CD4-positive, alpha-beta memory T cell (primary cell): Measurements from ENCODE around the gene GOT1. TPM values are rescaled to one million over a fixed set of nuclear protein-coding genes. Genes with fewer than 3 reads are reported as not detected.
A peak's percentile ranks its signal among the peaks of the same experiment; 100 is the strongest.

Experiments
- CTCF ChIA-PET: fragments of 350-600 bp; sonication (Branson Sonifier 250); formaldehyde crosslinking; loops from one replicate; lab custom pipeline; 2021; ENCODE audit warnings: inconsistent platforms; ENCODE audit not compliant: partially characterized antibody; lab: Charles Lee
- POLR2A ChIA-PET: fragments of 350-600 bp; sonication (Branson Sonifier 250); formaldehyde crosslinking; loops from one replicate; lab custom pipeline; 2021; ENCODE audit not compliant: partially characterized antibody; lab: Charles Lee
- DNase-seq, 5 donors: peaks; one replicate each; pipeline versions ENCODE4 v3.0.0 to v3.0.0-alpha.2; 2020 to 2022; ENCODE audit warnings: mixed read lengths in 1 of 5
- H3K27ac ChIP-seq: one replicate; pipeline ENCODE4 v1.7.0; 2013; ENCODE audit warnings: low read depth, low read length
- H3K27me3 ChIP-seq: 2 replicates; pipeline ENCODE4 v1.7.0; 2013; ENCODE audit warnings: mild to moderate bottlenecking, low read length, moderate library complexity; ENCODE audit not compliant: insufficient read depth
- H3K36me3 ChIP-seq: 2 replicates; pipeline ENCODE4 v1.7.0; 2013; ENCODE audit warnings: mild to moderate bottlenecking, low read length, moderate library complexity; ENCODE audit not compliant: insufficient read depth
- H3K4me1 ChIP-seq: 2 replicates; pipeline ENCODE4 v1.7.0; 2013; ENCODE audit warnings: mild to moderate bottlenecking, low read length, moderate library complexity; ENCODE audit not compliant: insufficient read depth
- H3K4me3 ChIP-seq, 2 donors: one replicate each; pipeline ENCODE4 v1.7.0; 2013; ENCODE audit warnings: low read length in 2 of 2, mild to moderate bottlenecking in 1 of 2
- H3K9me3 ChIP-seq, 2 donors: one replicate each; pipeline ENCODE4 v1.7.0; 2013; ENCODE audit warnings: low read length in 2 of 2, control low read depth in 1 of 2; ENCODE audit not compliant: control insufficient read depth in 1 of 2
- H3K27ac Mint-ChIP-seq, 7 donors: one replicate each; pipeline ENCODE4 v1.8.0; 2020 to 2021; ENCODE audit warnings: mixed read lengths in 7 of 7, mild to moderate bottlenecking in 6 of 7, inconsistent platforms in 3 of 7, moderate library complexity in 3 of 7
- H3K27me3 Mint-ChIP-seq, 2 donors: one replicate each; pipeline ENCODE4 v1.8.0; 2020 to 2021; ENCODE audit warnings: mixed read lengths in 2 of 2
- H3K36me3 Mint-ChIP-seq, 2 donors: one replicate each; pipeline ENCODE4 v1.8.0; 2020 to 2021; ENCODE audit warnings: mixed read lengths in 2 of 2, inconsistent platforms in 1 of 2, mild to moderate bottlenecking in 1 of 2
- H3K4me1 Mint-ChIP-seq, 4 donors: one replicate each; pipeline ENCODE4 v1.8.0; 2020 to 2021; ENCODE audit warnings: mixed read lengths in 4 of 4, mild to moderate bottlenecking in 1 of 4
- H3K4me3 Mint-ChIP-seq, 8 donors: one replicate each; pipeline ENCODE4 v1.8.0; 2020 to 2021; ENCODE audit warnings: mixed read lengths in 8 of 8, mild to moderate bottlenecking in 7 of 8, moderate library complexity in 6 of 8, inconsistent platforms in 3 of 8
- H3K9me3 Mint-ChIP-seq, 8 donors: one replicate each; pipeline ENCODE4 v1.8.0; 2020 to 2021; ENCODE audit warnings: mixed read lengths in 8 of 8, mild to moderate bottlenecking in 5 of 8, inconsistent platforms in 3 of 8, moderate library complexity in 1 of 8
- intact Hi-C: fragments of 100-400 bp; cut with micrococcal nuclease; formaldehyde crosslinking; loops from one replicate; pipeline ENCODE4 v1.15.1; 2023
- polyA plus RNA-seq, 2 donors: library from polyadenylated mRNA; unstranded; fragments of 300-500 nt; fragmentation: Illumina TruSeq; gene quantifications; one replicate each; pipeline ENCODE4 v1.2.3, GENCODE V29; 2021
- total RNA-seq, 2 experiments: library from RNA; stranded (reverse); gene quantifications; one replicate each; pipeline ENCODE4 v1.2.3, GENCODE V29; 2021

The GOT1 gene
- total and polyA plus RNA-seq, 4 experiments from 2014 or later = 10.3 to 19.4 (median 14.6) TPM

DNA sequence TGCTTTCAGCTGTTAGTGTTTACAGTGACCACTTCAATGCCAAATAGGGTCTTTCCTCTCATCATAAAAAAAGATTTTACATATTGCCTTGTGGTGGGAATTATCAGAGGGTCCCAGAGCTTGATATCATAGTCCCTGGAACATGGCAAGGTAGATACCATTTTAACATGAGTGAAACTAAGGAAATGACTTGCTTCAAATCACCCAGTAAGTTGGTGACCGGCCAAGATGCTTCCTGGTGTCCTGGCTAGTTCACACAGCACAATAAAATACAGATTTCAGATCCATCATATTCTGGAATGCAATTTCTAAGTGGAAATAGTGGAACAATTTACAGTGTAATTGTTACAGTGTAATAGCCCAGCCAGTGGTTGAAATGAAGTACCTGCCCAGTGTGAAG is 64.7 kb downstream of the GOT1 start:
- POLR2A ChIA-PET = no interaction called here
- no peak overlapping the region for H3K4me3 ChIP-seq
- H3K4me1 ChIP-seq = no peaks in the 10 kb centered on the region
- no peaks in the 10 kb centered on the region for H3K9me3 Mint-ChIP-seq
- no peak overlapping the region for H3K27ac ChIP-seq
- no peak overlapping the region for H3K27ac Mint-ChIP-seq
- CTCF ChIA-PET = no interaction called here
- intact Hi-C loops = no loop called here
- no peak overlapping the region for H3K4me3 Mint-ChIP-seq
- no peaks in the 10 kb centered on the region for H3K27me3 ChIP-seq
- H3K9me3 ChIP-seq = no peaks in the 10 kb centered on the region
- no peak for DNase-seq
- H3K4me1 Mint-ChIP-seq = peaks cover 0 to under 1% (median 0%) of the 10 kb centered on the region in 4 donors
- H3K27me3 Mint-ChIP-seq = peaks cover 4 to 17% of the 10 kb centered on the region in 2 donors
- no peaks in the 10 kb centered on the region for H3K36me3 Mint-ChIP-seq
- no peaks in the 10 kb centered on the region for H3K36me3 ChIP-seq

DNA sequence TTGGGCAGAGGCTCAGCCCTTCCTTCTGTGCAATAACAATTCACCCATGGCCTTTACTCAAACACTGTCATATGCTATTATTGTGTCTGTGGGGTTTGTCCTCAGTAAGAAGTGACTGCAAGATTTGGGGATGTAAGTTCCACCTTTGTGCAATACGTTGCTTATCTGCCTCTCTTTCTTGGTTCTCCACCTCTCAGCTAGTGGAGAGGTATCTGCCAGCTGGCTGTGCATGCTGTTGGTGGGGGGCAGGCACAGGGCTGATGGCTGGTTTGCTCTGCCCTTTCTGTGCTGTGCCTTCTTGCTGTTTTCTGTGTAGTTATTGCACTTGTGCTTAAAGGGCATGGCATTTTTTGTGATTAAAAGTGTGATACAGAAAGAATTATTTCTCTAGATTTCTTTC is 65.1 kb downstream of the GOT1 start:
- no peaks in the 10 kb centered on the region for H3K9me3 Mint-ChIP-seq
- Histone ChIP-seq H3K9me3 (no peaks in the 10 kb centered on the region), H3K27ac (no peak overlapping the region), H3K4me3 (no peak overlapping the region), H3K4me1 (no peaks in the 10 kb centered on the region), H3K36me3 (no peaks in the 10 kb centered on the region), H3K27me3 (no peaks in the 10 kb centered on the region)
- H3K27ac Mint-ChIP-seq = no peak overlapping the region
- peaks cover 4 to 15% of the 10 kb centered on the region in 2 donors for H3K27me3 Mint-ChIP-seq
- H3K4me3 Mint-ChIP-seq = no peak overlapping the region
- H3K4me1 Mint-ChIP-seq = no peaks in the 10 kb centered on the region
- no peak for DNase-seq
- no peaks in the 10 kb centered on the region for H3K36me3 Mint-ChIP-seq
- ChIA-PET CTCF (no interaction called here), POLR2A (no interaction called here)
- intact Hi-C loops = no loop called here

DNA sequence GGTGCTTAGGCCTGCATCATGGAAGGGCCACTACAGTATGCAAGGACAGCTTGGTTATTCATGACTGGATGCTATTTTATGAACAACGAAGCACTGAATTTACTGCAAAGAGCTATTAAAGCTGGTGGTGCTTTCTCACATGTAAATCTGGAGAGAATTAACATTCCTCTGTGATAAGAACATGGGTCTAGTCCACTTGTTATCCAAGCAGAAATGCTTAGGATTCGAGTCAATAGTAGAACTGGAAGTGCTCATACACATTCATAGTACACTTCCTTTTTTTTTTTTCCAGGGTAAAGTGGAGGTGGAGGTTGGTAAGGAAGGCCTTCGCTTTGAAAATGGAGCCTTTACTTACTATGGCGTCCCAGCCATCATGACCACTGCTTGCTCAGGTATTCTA is 66.3 kb downstream of the GOT1 start:
- H3K4me3 ChIP-seq = no peak overlapping the region
- H3K27ac ChIP-seq = no peak overlapping the region
- no peak for DNase-seq
- no peaks in the 10 kb centered on the region for H3K36me3 ChIP-seq
- ChIA-PET CTCF (interaction anchor here (0.6 kb wide), 1 partner anchor 21 kb away, joined by 3 read pairs; no protein-coding TSS in a partner anchor), POLR2A (no interaction called here)
- Mint-ChIP-seq H3K4me1 (no peaks in the 10 kb centered on the region), H3K27ac (no peak overlapping the region), H3K4me3 (no peak overlapping the region), H3K27me3 (peaks cover 3 to 9% of the 10 kb centered on the region in 2 donors), H3K36me3 (no peaks in the 10 kb centered on the region), H3K9me3 (no peaks in the 10 kb centered on the region)
- no peaks in the 10 kb centered on the region for H3K27me3 ChIP-seq
- intact Hi-C loops = no loop called here
- no peaks in the 10 kb centered on the region for H3K9me3 ChIP-seq
- no peaks in the 10 kb centered on the region for H3K4me1 ChIP-seq

DNA sequence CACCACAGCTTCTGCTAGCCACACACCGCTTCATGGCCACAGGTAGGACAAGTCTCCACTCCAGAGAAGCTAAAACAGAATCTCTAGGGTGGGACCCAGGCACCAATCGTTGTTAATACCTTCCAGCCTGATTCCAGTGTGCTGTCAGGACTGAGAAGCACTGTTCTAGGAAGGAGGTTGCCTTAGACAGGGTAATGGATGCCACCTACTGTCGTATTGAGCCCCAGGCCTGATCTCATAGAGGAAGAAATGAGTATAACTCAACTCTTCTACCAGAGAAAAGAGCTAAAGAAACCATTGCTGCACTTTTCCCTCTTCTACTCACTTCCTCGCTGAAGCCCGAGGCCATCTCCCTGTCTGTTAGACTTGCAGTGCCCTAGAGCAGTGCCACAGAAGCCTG is 69.5 kb downstream of the GOT1 start:
- Histone ChIP-seq H3K9me3 (no peaks in the 10 kb centered on the region), H3K27me3 (no peaks in the 10 kb centered on the region), H3K27ac (no peak overlapping the region), H3K4me3 (no peak overlapping the region), H3K4me1 (no peaks in the 10 kb centered on the region), H3K36me3 (no peaks in the 10 kb centered on the region)
- H3K9me3 Mint-ChIP-seq = peaks cover 0 to 2% (median 0%) of the 10 kb centered on the region in 8 donors
- no peak overlapping the region for H3K27ac Mint-ChIP-seq
- no peak for DNase-seq
- H3K27me3 Mint-ChIP-seq = peaks cover 3 to 10% of the 10 kb centered on the region in 2 donors
- CTCF ChIA-PET = no interaction called here
- H3K4me1 Mint-ChIP-seq = no peaks in the 10 kb centered on the region
- no peak overlapping the region for H3K4me3 Mint-ChIP-seq
- intact Hi-C loops = no loop called here
- H3K36me3 Mint-ChIP-seq = no peaks in the 10 kb centered on the region
- POLR2A ChIA-PET = no interaction called here

DNA sequence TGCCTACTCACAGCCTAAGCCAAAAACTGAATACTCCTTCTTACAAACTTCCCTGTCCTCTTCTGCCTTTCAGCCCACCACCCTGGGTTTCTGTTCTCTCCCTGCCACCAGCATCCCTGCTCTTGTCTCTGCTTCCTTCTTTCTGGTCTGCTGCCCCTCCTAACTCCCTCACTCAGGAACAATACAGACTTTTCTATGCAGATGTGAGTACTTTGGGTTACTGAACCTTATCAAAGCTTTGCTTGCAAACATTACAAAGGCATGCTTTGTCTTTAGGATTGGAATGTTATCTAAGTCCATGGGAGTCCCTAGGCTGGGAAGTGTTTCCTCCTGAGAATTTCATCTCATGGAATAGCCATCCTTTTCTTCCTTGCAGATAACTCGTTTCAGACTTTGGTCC is 72.3 kb downstream of the GOT1 start:
- peaks cover 2% of the 10 kb centered on the region for H3K27me3 ChIP-seq
- no peaks in the 10 kb centered on the region for H3K36me3 Mint-ChIP-seq
- peaks cover 0 to 2% (median 0%) of the 10 kb centered on the region in 8 donors for H3K9me3 Mint-ChIP-seq
- peaks cover 3 to 17% of the 10 kb centered on the region in 2 donors for H3K27me3 Mint-ChIP-seq
- H3K27ac ChIP-seq = no peak overlapping the region
- CTCF ChIA-PET = no interaction called here
- no peak overlapping the region for H3K4me3 Mint-ChIP-seq
- H3K4me1 ChIP-seq = no peaks in the 10 kb centered on the region
- no peaks in the 10 kb centered on the region for H3K9me3 ChIP-seq
- no peaks in the 10 kb centered on the region for H3K36me3 ChIP-seq
- H3K4me1 Mint-ChIP-seq = no peaks in the 10 kb centered on the region
- DNase-seq = no peak
- intact Hi-C loops = no loop called here
- POLR2A ChIA-PET = no interaction called here
- H3K27ac Mint-ChIP-seq = no peak overlapping the region
- H3K4me3 ChIP-seq = no peak overlapping the region

DNA sequence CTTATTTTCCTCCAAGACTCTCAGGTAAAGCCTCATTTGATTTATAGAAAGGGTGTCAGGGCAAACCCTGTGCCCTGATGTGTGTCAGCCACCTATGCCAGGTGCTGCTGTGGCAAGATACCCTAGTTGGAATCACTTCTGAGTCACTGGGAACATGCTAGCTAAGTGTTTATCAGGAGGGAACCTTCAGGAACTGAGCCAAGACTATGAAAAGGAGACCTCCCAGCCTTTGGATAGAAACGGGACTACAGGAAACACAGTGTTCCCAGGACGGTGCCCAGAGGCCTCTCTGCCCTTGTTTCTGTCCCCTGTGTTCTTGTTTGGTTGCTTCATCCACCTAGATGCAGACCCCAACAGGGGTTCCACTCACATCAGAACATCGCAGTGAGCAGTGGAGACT is 72.7 kb downstream of the GOT1 start:
- H3K36me3 ChIP-seq = no peaks in the 10 kb centered on the region
- peaks cover 0 to 2% (median 0%) of the 10 kb centered on the region in 8 donors for H3K9me3 Mint-ChIP-seq
- H3K27me3 Mint-ChIP-seq = peaks cover 2 to 17% of the 10 kb centered on the region in 2 donors
- H3K4me3 ChIP-seq = no peak overlapping the region
- H3K4me1 ChIP-seq = no peaks in the 10 kb centered on the region
- H3K36me3 Mint-ChIP-seq = no peaks in the 10 kb centered on the region
- no peak overlapping the region for H3K27ac Mint-ChIP-seq
- ChIA-PET POLR2A (no interaction called here), CTCF (no interaction called here)
- no peaks in the 10 kb centered on the region for H3K9me3 ChIP-seq
- H3K27me3 ChIP-seq = peaks cover 3% of the 10 kb centered on the region
- intact Hi-C loops = no loop called here
- no peak overlapping the region for H3K4me3 Mint-ChIP-seq
- H3K27ac ChIP-seq = no peak overlapping the region
- H3K4me1 Mint-ChIP-seq = no peaks in the 10 kb centered on the region
- DNase-seq = no peak

DNA sequence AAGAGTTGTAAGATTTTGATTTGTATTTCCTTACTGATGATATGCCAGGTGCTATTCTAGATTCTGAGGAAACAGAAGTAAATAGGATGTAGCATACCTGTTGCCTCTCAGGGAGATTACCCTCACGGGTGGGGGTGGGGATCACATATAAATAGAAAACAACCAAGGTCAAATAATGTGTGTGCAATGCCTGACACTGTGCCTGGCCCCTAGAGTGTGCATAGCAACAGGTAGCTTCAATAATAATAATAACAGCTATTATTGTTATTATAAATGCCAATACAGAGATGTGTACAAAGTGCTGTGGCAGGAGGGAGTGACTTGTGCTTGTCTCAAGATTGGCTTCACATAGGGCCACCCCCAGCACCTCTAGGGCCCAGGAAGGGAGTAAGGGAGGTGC is 77.2 kb downstream of the GOT1 start:
- H3K27me3 Mint-ChIP-seq = peaks cover 4 to 20% of the 10 kb centered on the region in 2 donors
- intact Hi-C loops = no loop called here
- POLR2A ChIA-PET = no interaction called here
- peaks cover 3% of the 10 kb centered on the region for H3K27me3 ChIP-seq
- H3K4me3 ChIP-seq = no peak overlapping the region
- no peaks in the 10 kb centered on the region for H3K36me3 Mint-ChIP-seq
- DNase-seq = no peak
- H3K9me3 ChIP-seq = no peaks in the 10 kb centered on the region
- H3K9me3 Mint-ChIP-seq = peaks cover 0 to 2% (median 0%) of the 10 kb centered on the region in 8 donors
- no peak overlapping the region for H3K27ac Mint-ChIP-seq
- CTCF ChIA-PET = no interaction called here
- H3K4me1 Mint-ChIP-seq = no peaks in the 10 kb centered on the region
- no peak overlapping the region for H3K4me3 Mint-ChIP-seq
- no peaks in the 10 kb centered on the region for H3K36me3 ChIP-seq
- H3K27ac ChIP-seq = no peak overlapping the region
- no peaks in the 10 kb centered on the region for H3K4me1 ChIP-seq

DNA sequence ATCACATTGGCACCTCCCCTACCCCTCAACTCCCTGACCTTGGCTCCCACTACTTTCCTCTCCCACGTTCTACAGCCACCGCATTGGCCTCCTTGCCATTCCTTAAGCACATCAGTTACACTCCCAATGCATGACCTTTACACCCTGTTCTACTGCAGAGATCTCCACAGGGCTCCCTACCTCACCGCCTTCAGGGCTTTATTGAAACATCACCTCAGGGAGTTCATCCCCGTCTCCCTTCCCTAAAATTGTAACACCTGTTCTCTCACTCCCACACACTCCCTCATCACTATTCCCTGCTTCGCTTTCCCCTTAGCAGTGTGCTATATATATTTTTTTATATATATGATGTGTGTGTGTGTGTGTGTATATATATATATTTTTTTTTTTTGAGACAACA is 82.8 kb downstream of the GOT1 start:
- H3K4me1 Mint-ChIP-seq = no peaks in the 10 kb centered on the region
- CTCF ChIA-PET = no interaction called here
- POLR2A ChIA-PET = no interaction called here
- DNase-seq = no peak
- H3K9me3 Mint-ChIP-seq = no peaks in the 10 kb centered on the region
- H3K27me3 Mint-ChIP-seq = peaks cover 8 to 13% of the 10 kb centered on the region in 2 donors
- H3K4me3 ChIP-seq = no peak overlapping the region
- no peaks in the 10 kb centered on the region for H3K36me3 Mint-ChIP-seq
- intact Hi-C loops = no loop called here
- no peak overlapping the region for H3K27ac ChIP-seq
- no peaks in the 10 kb centered on the region for H3K4me1 ChIP-seq
- H3K27me3 ChIP-seq = no peaks in the 10 kb centered on the region
- H3K27ac Mint-ChIP-seq = peak overlapping the region in 1 of 7 donors; percentile 60
- no peaks in the 10 kb centered on the region for H3K9me3 ChIP-seq
- H3K36me3 ChIP-seq = no peaks in the 10 kb centered on the region
- no peak overlapping the region for H3K4me3 Mint-ChIP-seq
